GM12878 (cell line): ENCODE measurements around the gene LTBP3. TPM values are rescaled to one million over a fixed set of nuclear protein-coding genes. Genes with fewer than 3 reads are reported as not detected.

Source experiments
- ATAC-seq: fragments of 200-7000 bp; cut with Tn5 transposase; 3 replicates; pipeline ENCODE4 v1.9.1; 2020; ENCODE audit warnings: mild to moderate bottlenecking, moderate library complexity
- BruUV-seq: library from RNA; stranded (reverse); fragments of 400-500 nt; replicated peaks from 2 replicates; lab custom pipeline; 2021; lab: Mats Ljungman, UMichigan
- CTCF ChIA-PET: fragments of 300-600 bp; sonication (Branson Sonifier 250); formaldehyde crosslinking; extraction: SDS; loops from one replicate; lab custom pipeline; 2021; ENCODE audit warnings: inconsistent platforms; lab: Yijun Ruan, JAX
- POLR2A ChIA-PET: fragments of 350-600 bp; formaldehyde crosslinking; extraction: SDS; loops from one replicate; lab custom pipeline; 2021; ENCODE audit warnings: inconsistent platforms; lab: Charles Lee
- RAD21 ChIA-PET: fragments of 300-600 bp; sonication (Branson Sonifier 250); formaldehyde crosslinking; loops from one replicate; lab custom pipeline; 2023; ENCODE audit warnings: antibody characterized with exemption; ENCODE audit not compliant: unreplicated experiment; lab: Charles Lee
- SMC1A ChIA-PET: fragments of 300-600 bp; sonication (Branson Sonifier 250); formaldehyde crosslinking; loops from one replicate; lab custom pipeline; 2023; ENCODE audit not compliant: unreplicated experiment, uncharacterized antibody; lab: Charles Lee
- DNase-seq: peaks from one replicate; pipeline ENCODE4 v3.0.0-alpha.2; 2011; ENCODE audit warnings: low read depth, low spot score
- FAIRE-seq: peaks from 3 replicates; lab custom pipeline; 2011; peaks lifted over from hg19 to GRCh38; lab: Jason Lieb, UNC
- H2AFZ ChIP-seq: 2 replicates; pipeline ENCODE4 v1.6.0; 2011; ENCODE audit warnings: low read depth, low read length, control low read depth; ENCODE audit not compliant: control insufficient read depth
- H3K27ac ChIP-seq: 2 replicates; pipeline ENCODE4 v1.5.1; 2011; ENCODE audit warnings: control low read depth; ENCODE audit not compliant: control insufficient read depth, insufficient read depth
- H3K27me3 ChIP-seq, 2 experiments: replicated peaks in 1 of 2; 2 replicates each; pipeline versions ENCODE4 v1.6.0 to v1.6.1; 2011; ENCODE audit warnings: low read length in 1 of 2; ENCODE audit not compliant: control insufficient read depth in 2 of 2, insufficient read depth in 2 of 2
- H3K36me3 ChIP-seq, 2 experiments: 2 replicates each; pipeline ENCODE4 v1.5.1; 2011; ENCODE audit warnings: low read length in 1 of 2; ENCODE audit not compliant: control insufficient read depth in 2 of 2, insufficient read depth in 2 of 2
- H3K4me1 ChIP-seq: 2 replicates; pipeline ENCODE4 v1.6.1; 2011; ENCODE audit warnings: mild to moderate bottlenecking, low read length, moderate library complexity, mixed read lengths; ENCODE audit not compliant: control insufficient read depth, insufficient read depth
- H3K4me2 ChIP-seq: 2 replicates; pipeline ENCODE4 v1.6.0; 2011; ENCODE audit warnings: control low read depth; ENCODE audit not compliant: control insufficient read depth, insufficient read depth
- H3K4me3 ChIP-seq: fragments of 200-600 bp; sonication (generic); 2 replicates; pipeline ENCODE4 v1.5.1; 2016
- H3K79me2 ChIP-seq: 2 replicates; pipeline ENCODE4 v1.6.0; 2011; ENCODE audit warnings: low read length; ENCODE audit not compliant: control insufficient read depth, insufficient read depth
- H3K9ac ChIP-seq: 2 replicates; pipeline ENCODE4 v1.8.0; 2011; ENCODE audit warnings: low read length, control low read depth, mixed read lengths; ENCODE audit not compliant: control insufficient read depth, insufficient read depth
- H3K9me3 ChIP-seq: replicated peaks from 3 replicates; pipeline ENCODE4 v1.5.1; 2011; ENCODE audit warnings: mild to moderate bottlenecking, low read length; ENCODE audit not compliant: control insufficient read depth, insufficient read depth
- H4K20me1 ChIP-seq: 2 replicates; pipeline ENCODE4 v1.6.0; 2011; ENCODE audit not compliant: control insufficient read depth, insufficient read depth
- CHD2 ChIP-seq: IDR thresholded peaks from 2 replicates; pipeline ENCODE4 v1.6.1; 2011; ENCODE audit warnings: low read depth, low read length, improper control_type of control experiment, borderline replicate concordance
- FOXM1 ChIP-seq: IDR thresholded peaks from 2 replicates; pipeline ENCODE4 v1.6.1; 2012; ENCODE audit warnings: low read depth, mild to moderate bottlenecking, inconsistent platforms, low read length, moderate library complexity
- HDGF ChIP-seq: fragments of 450-650 bp; IDR thresholded peaks from 2 replicates; pipeline ENCODE4 v1.6.1; 2016; ENCODE audit warnings: antibody characterized with exemption
- JUNB ChIP-seq: IDR thresholded peaks from 2 replicates; pipeline ENCODE4 v1.6.1; 2016; ENCODE audit warnings: antibody characterized with exemption, mild to moderate bottlenecking
- JUND ChIP-seq: IDR thresholded peaks from 2 replicates; pipeline ENCODE4 v1.6.1; 2012; ENCODE audit warnings: low read depth, mild to moderate bottlenecking, low read length, improper control_type of control experiment, moderate library complexity
- KAT2A ChIP-seq: conservative IDR thresholded peaks from 2 replicates; pipeline ENCODE4 v1.6.1; 2011; ENCODE audit warnings: low read depth, low read length; ENCODE audit not compliant: control insufficient read depth
- NFYA ChIP-seq: IDR thresholded peaks from 2 replicates; pipeline ENCODE4 v1.6.1; 2011; ENCODE audit warnings: low read depth, mild to moderate bottlenecking, low read length, improper control_type of control experiment, borderline replicate concordance
- NR2F1 ChIP-seq: fragments of 450-650 bp; conservative IDR thresholded peaks from 2 replicates; pipeline ENCODE4 v1.6.1; 2017; ENCODE audit warnings: mild to moderate bottlenecking
- PML ChIP-seq: IDR thresholded peaks from 2 replicates; pipeline ENCODE4 v1.6.1; 2012; ENCODE audit warnings: low read length, inconsistent platforms
- RAD51 ChIP-seq: fragments of 450-650 bp; IDR thresholded peaks from 2 replicates; pipeline ENCODE4 v1.6.1; 2016; ENCODE audit warnings: moderate library complexity, mild to moderate bottlenecking, inconsistent platforms
- SP1 ChIP-seq: IDR thresholded peaks from one replicate; pipeline ENCODE4 v1.6.1; 2011; ENCODE audit warnings: low read depth, low read length
- TBL1XR1 ChIP-seq: IDR thresholded peaks from 2 replicates; pipeline ENCODE4 v1.6.1; 2012; ENCODE audit warnings: low read depth, low read length, improper control_type of control experiment
- ZNF622 ChIP-seq: fragments of 450-650 bp; IDR thresholded peaks from 2 replicates; pipeline ENCODE4 v1.6.1; 2017; ENCODE audit warnings: mild to moderate bottlenecking, inconsistent platforms
- WGBS: methylation state at CpG from one replicate; pipeline ENCODE4 v1.1.6; 2016; ENCODE audit warnings: low lambda C conversion rate; ENCODE audit not compliant: insufficient replicate concordance, insufficient coverage; ENCODE audit errors: missing lambda C conversion rate; 5-methylcytosine and 5-hydroxymethylcytosine counted together
- in situ Hi-C: fragments of 300-500 bp; cut with MboI; formaldehyde crosslinking; loops from 9 replicates; pipeline ENCODE4 v1.14.3; 2018; ENCODE audit warnings: mixed read lengths
- intact Hi-C: fragments of 100-400 bp; cut with micrococcal nuclease; formaldehyde crosslinking; loops from one replicate; pipeline ENCODE4 v1.14.2; 2022; ENCODE audit not compliant: unreplicated experiment
- polyA plus RNA-seq, 11 experiments: library from polyadenylated mRNA; depleted of rRNA in 4 of 11; unstranded in 6 of 11; stranded (reverse) in 5 of 11; fragments of >200 nt; fragmentation: Nextera tagmentation in 4 of 11; fragmentation: Illumina TruSeq in 1 of 11; extraction: Ambion mirVana in 4 of 11; extraction: Trizol in 1 of 11; gene quantifications; 1 replicate in 1 of 11; 2 replicates in 10 of 11; pipeline versions ENCODE4 v1.2.1 to v1.2.3, GENCODE V29; 2011 to 2016; ENCODE audit warnings: inconsistent platforms in 2 of 11, missing spikeins in 2 of 11, low read depth in 1 of 11
- total RNA-seq, 4 experiments: library from RNA; depleted of rRNA in 3 of 4; stranded (reverse); fragments of >200 nt in 3 of 4; fragmentation: Illumina TruSeq in 1 of 4; extraction: Trizol in 1 of 4; gene quantifications; 2 replicates each; pipeline versions ENCODE4 v1.2.1 to v1.2.3, GENCODE V29; 2013 to 2021

LTBP3 gene
- total and polyA plus RNA-seq, 10 of the 15 experiments (the other 5 are each of a cell fraction or from before 2014, with no cell fraction given), result 2.2 to 12.2 (median 6.2) TPM; not detected in 2

DNA sequence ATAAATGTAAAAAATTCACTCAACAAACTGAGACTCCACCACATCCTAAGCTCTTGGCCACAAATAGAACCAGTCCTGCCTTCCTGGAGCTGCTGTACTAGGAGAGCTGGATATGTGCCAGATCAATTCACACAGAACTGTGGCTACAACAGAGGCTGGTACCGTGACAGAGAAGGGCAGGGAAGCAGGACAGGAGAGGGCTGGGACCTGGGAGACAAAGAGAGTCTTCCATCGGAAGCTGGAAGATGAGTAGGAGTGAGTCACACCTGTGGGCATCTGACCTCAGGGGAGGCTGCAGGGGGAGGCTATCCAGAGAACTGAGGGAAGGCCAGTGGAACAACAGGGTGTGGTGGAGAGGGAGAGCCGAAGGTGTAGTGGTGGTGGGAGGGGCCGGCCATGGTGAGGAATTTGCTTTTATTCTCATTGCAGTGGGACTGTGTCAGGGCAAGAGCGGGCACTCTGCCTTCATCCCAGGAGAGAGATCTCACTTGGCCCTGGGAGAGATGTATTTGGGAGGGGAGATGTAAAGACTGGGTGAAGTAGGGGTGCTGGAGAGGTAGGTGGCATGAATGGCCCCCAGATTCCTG is 1.9 kb upstream of the LTBP3 start:
- H3K27ac ChIP-seq, result no peak overlapping the region
- 48% methylated on average over 5 of the region's 5 CpGs for WGBS
- no peak for FAIRE-seq
- TF ChIP-seq SP1 (no peak), KAT2A (no peak), FOXM1 (no peak), JUND (no peak), RAD51 (no peak), ZNF622 (no peak), PML (no peak), NFYA (no peak), TBL1XR1 (no peak), NR2F1 (no peak), HDGF (no peak), CHD2 (no peak), JUNB (no peak)
- TF ChIP-seq, all 136 proteins: peak for 0
- Histone ChIP-seq H3K36me3 (no peaks in the 10 kb centered on the region), H3K79me2 (no peaks in the 10 kb centered on the region), H3K9ac (no peak overlapping the region), H3K4me3 (no peak overlapping the region), H2AFZ (no peak overlapping the region), H3K9me3 (no peaks in the 10 kb centered on the region), H3K4me2 (no peak overlapping the region), H3K27me3 (no peaks in the 10 kb centered on the region; a peak in 2 of 4 replicates), H4K20me1 (no peaks in the 10 kb centered on the region), H3K4me1 (no peaks in the 10 kb centered on the region)
- ChIA-PET RAD21 (no interaction called here), POLR2A (interaction anchor here (0.5 to 1.1 kb wide), 4 partner anchors 11 to 47 kb away, joined by 3 to 4 read pairs (median 3); partner anchors contain the start of gene ZNRD2), CTCF (interaction anchor here (0.7 to 2.0 kb wide), 4 partner anchors 15 to 34 kb away, joined by 3 to 6 read pairs (median 4); no protein-coding TSS in a partner anchor), SMC1A (interaction anchor here (0.7 kb wide), 1 partner anchor 227 kb away, joined by 3 read pairs; the partner anchor contains the start of gene DPF2)
- intact Hi-C loops (no loop called here), in situ Hi-C loops (no loop called here)
- DNase-seq (no peak), ATAC-seq (no peak)
- BruUV-seq, result no TSS peak
